HFF-Myc (cell line): ENCODE measurements around the gene TFE3.

Experiments
- DNase-seq: peaks from one replicate; pipeline ENCODE4 v3.0.0-alpha.2; 2011; ENCODE audit warnings: low read depth; ENCODE audit errors: extremely low read depth
- H3K4me3 ChIP-seq: replicated peaks from 2 replicates; pipeline ENCODE4 v1.5.1; 2011; ENCODE audit warnings: low read depth, mild to moderate bottlenecking, control low read depth, low read length
- TF ChIP-seq, protein P1 (sequence below): IDR thresholded peaks from 2 replicates; pipeline ENCODE4 v1.5.1; 2012; ENCODE audit warnings: mild to moderate bottlenecking, low read depth, low read length, control low read depth; ENCODE audit errors: missing control alignments

The TFE3 gene

DNA sequence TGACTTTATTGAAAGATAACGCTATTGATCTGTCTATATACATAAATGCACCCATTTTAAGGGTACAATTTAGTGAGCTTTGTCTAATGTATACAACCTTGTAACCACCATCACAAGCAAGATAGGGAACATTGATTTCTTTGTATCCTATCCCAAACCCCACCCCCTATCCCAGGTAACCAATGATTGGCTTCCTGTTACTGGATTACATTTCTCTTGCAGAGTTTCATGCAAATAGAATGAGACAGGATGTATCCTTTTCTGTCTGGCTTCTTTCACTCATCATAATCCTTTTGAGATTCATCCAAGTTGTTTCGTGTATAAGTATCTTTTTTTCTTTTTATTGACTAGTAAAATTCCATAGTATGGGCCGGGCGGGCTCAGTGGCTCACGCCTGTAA, 39.5 kb downstream of the TFE3 start:
- no peak overlapping the region for H3K4me3 ChIP-seq
- TF ChIP-seq, protein P1, sequence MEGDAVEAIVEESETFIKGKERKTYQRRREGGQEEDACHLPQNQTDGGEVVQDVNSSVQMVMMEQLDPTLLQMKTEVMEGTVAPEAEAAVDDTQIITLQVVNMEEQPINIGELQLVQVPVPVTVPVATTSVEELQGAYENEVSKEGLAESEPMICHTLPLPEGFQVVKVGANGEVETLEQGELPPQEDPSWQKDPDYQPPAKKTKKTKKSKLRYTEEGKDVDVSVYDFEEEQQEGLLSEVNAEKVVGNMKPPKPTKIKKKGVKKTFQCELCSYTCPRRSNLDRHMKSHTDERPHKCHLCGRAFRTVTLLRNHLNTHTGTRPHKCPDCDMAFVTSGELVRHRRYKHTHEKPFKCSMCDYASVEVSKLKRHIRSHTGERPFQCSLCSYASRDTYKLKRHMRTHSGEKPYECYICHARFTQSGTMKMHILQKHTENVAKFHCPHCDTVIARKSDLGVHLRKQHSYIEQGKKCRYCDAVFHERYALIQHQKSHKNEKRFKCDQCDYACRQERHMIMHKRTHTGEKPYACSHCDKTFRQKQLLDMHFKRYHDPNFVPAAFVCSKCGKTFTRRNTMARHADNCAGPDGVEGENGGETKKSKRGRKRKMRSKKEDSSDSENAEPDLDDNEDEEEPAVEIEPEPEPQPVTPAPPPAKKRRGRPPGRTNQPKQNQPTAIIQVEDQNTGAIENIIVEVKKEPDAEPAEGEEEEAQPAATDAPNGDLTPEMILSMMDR: no peak
- no peak for DNase-seq

DNA sequence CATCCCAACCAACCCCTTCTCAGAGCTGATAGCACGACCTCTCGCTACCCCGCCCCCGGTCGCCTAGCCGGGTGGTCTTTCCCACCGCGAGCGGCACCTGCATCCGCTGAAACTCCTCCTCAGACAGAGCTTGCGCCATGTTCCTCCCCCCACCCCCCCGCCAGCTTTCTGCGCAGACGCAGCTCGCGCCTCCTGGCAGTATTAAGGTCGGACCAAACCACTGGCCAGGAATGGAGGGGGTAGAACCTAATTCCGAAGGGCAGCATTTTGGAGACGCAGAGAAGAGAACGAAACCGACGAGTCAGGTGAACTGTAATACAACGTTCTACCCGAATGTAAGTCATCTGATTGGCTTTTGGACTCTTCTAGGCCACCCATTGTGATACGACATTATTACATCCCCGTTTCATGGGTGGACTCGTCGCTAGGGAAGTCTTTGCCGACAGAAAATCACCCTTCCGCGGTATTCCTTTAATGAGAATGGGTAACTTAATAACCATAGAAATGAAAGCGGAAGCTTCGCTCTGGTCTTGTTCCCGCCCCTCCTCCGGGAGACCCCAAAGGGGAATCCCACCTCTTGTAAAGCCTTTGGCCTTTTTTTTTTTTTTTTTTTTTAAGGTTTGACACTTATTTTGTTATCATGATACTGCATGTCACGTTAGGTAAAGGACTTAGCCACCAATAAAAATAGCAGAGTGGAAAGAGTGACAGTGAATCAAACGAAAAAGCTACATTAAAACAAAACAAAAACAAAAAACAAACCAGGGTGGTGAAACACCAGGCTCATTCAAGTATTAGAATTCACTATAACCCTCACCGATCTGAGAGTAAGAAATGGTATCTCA, 40.8 kb downstream of the TFE3 start, which contains the start of gene GRIPAP1:
TSS of gene GRIPAP1 (minus strand) at position 174 of the 845 bp plus-strand sequence. CDS start at position 139, 35 bp downstream.
- TF ChIP-seq, protein P1: no peak
- peak; percentile 61 for DNase-seq
- H3K4me3 ChIP-seq: peak within 1 kb of the TSS; percentile 74

DNA sequence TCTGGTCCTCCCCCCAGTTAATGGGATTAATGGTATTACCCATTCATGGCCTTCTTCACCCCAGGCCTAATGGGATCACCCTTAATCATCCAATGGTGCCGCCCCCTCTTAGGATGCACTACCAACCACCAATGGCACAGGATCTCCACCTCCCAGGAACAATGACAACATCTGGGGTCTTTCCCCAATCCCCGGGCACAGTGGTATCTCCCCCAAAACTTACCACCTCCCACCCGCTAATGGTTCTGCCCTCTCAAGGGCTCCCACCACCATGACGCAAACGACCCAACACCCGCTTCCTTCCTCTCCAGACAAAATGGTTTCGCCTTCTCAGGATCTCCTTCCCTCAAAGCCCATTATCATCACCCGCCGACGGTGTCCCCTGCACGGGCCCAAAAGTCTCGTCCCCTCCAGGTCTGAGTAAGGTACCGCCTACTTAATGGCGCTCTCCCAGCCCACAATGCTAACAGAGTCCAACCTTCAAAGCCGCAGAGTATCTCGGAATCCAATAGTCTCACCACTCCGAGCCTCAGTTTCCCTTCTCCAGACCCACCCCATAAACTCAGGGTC, 41.6 kb downstream of the TFE3 start:
- TF ChIP-seq, protein P1: no peak
- peak overlapping the region; percentile 74 for H3K4me3 ChIP-seq
- no peak for DNase-seq

DNA sequence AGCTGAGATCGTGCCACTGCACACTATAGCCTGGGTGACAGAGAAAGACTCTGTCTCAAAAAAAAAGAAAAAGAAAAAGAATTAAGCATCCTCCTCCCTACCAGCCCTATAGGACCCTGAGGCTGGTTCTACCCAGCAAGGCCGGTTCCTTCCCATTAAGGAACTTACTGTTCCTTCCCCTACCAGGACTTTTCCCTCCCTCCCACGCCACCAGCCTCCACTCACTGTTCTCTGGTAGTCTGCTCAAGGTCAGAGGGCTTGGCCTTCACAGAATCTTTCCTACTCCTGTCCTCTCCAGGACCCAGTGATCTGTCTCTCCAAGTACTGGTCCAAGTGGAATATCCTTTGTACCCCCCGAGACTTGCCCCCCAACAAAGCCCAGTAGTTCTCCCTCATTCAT, 42.5 kb downstream of the TFE3 start:
- H3K4me3 ChIP-seq: no peak overlapping the region
- no peak for DNase-seq
- TF ChIP-seq, protein P1: no peak

DNA sequence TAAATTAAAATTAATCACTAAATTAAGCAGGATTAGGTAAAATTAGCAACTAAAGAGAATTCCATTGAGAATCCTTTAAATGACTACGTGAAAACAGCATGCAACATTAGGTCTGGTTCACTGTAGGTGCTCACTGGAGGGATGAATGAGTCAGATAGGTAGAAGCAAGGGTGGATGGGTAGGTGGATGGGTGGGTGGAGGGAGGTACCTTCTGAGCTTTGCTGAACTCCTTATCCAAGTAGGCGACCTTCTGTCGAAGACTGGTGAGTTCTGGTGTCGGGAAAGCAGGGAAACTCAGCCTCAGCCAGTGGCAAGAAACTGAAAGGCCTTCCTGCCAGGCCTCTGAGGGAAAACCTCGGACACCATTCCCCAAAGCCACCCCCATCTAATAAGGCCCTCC, 44.1 kb downstream of the TFE3 start:
- no peak overlapping the region for H3K4me3 ChIP-seq
- no peak for DNase-seq
- TF ChIP-seq, protein P1: no peak

DNA sequence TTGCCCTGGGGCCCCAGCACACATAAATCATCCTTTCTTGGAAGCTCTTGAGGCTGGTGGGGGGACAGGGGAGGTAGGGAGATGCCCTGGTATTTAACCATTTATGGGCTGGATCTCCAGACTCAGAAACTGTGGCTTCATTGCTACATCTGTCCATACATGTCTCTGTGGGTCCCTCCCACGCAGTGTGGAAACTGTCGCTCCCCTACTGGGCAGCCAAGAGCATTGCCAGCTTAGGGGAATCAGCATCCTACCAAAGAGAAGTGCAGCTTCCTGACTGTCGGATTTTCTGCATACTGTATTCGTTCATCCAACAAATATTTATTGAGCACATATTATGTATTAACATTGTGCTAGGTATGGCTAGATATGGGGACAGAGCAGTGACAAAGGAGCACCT, 44.8 kb downstream of the TFE3 start:
- DNase-seq: no peak
- TF ChIP-seq, protein P1: no peak
- H3K4me3 ChIP-seq: no peak overlapping the region

DNA sequence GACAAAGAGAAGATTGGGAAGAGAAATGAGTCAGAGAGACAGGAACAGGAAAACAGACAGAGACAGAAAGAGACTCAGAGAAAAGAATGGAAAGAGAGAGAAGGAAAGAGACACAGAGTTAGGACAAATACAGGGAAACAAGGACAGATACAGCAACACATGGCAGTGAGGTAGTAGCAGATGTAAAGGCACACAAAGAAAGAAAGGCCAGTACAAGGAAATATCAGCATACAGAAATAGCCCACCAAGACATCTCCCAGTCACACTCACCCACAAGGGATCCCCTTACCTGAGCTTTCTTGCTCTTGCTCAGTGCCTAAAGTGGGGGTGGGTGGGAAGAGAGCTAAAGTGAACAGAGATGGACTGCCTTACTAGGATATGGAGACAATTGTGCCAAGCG, 45.3 kb downstream of the TFE3 start:
- no peak for DNase-seq
- no peak overlapping the region for H3K4me3 ChIP-seq
- TF ChIP-seq, protein P1: no peak
